IMR-90 (cell line): Measurements from ENCODE around the gene OSBP. TPM values are rescaled to one million over a fixed set of nuclear protein-coding genes. Genes with fewer than 3 reads are reported as not detected.

ENCODE experiments used
- ATAC-seq: fragments of 200-7000 bp; cut with Tn5 transposase; 2 replicates; pipeline ENCODE4 v1.9.1; 2020; ENCODE audit warnings: low read depth, mild to moderate bottlenecking, moderate library complexity
- BruUV-seq: library from RNA; stranded (reverse); fragments of 400-500 nt; replicated peaks from 2 replicates; lab custom pipeline; 2021; lab: Mats Ljungman, UMichigan
- CTCF ChIA-PET: fragments of 300-600 bp; formaldehyde crosslinking; extraction: SDS; loops from one replicate; lab custom pipeline; 2021; ENCODE audit warnings: antibody characterized with exemption; lab: Yijun Ruan, JAX
- POLR2A ChIA-PET: fragments of 300-600 bp; sonication (Branson Sonifier 250); formaldehyde crosslinking; loops from one replicate; lab custom pipeline; 2022; ENCODE audit warnings: antibody characterized with exemption; ENCODE audit not compliant: unreplicated experiment; lab: Charles Lee
- DNase-seq: peaks from one replicate; pipeline ENCODE4 v3.0.0; 2013
- H2AFZ ChIP-seq: replicated peaks from 2 replicates; pipeline ENCODE3; 2013; ENCODE audit warnings: low read length, mild to moderate bottlenecking; ENCODE audit not compliant: poor library complexity
- H2AK5ac ChIP-seq: 2 replicates; pipeline ENCODE4 v1.6.1; 2013; ENCODE audit warnings: low read depth, low read length, inconsistent platforms
- H2AK9ac ChIP-seq: replicated peaks from 2 replicates; pipeline ENCODE3; 2013; ENCODE audit warnings: mild to moderate bottlenecking, low read depth, low read length, moderate library complexity; ENCODE audit not compliant: poor library complexity
- H2BK120ac ChIP-seq: 2 replicates; pipeline ENCODE4 v1.6.1; 2013; ENCODE audit warnings: low read depth, low read length, inconsistent platforms
- H2BK15ac ChIP-seq: 3 replicates; pipeline ENCODE4 v1.6.1; 2013; ENCODE audit warnings: low read depth, low read length, inconsistent platforms
- H2BK20ac ChIP-seq: 2 replicates; pipeline ENCODE4 v1.6.1; 2013; ENCODE audit warnings: low read depth, mild to moderate bottlenecking, inconsistent platforms, low read length, moderate library complexity
- H2BK5ac ChIP-seq: 2 replicates; pipeline ENCODE4 v1.6.1; 2013; ENCODE audit warnings: mild to moderate bottlenecking, low read depth, low read length, inconsistent platforms; ENCODE audit not compliant: poor library complexity, severe bottlenecking
- H3K14ac ChIP-seq: replicated peaks from 2 replicates; pipeline ENCODE4 v1.6.1; 2013; ENCODE audit warnings: low read depth, low read length, inconsistent platforms
- H3K18ac ChIP-seq: 2 replicates; pipeline ENCODE4 v1.6.1; 2013; ENCODE audit warnings: low read depth, low read length, control low read depth
- H3K23ac ChIP-seq: 2 replicates; pipeline ENCODE4 v1.6.1; 2013; ENCODE audit warnings: low read depth, low read length, inconsistent platforms
- H3K27ac ChIP-seq: 2 replicates; pipeline ENCODE4 v1.5.1; 2013; ENCODE audit warnings: mild to moderate bottlenecking, control low read depth, low read length; ENCODE audit not compliant: insufficient read depth
- H3K27me3 ChIP-seq: 2 replicates; pipeline ENCODE4 v1.6.1; 2013; ENCODE audit warnings: low read length; ENCODE audit not compliant: control insufficient read depth, insufficient read depth
- H3K36me3 ChIP-seq: 2 replicates; pipeline ENCODE4 v1.6.1; 2013; ENCODE audit warnings: low read length, mixed read lengths; ENCODE audit not compliant: control insufficient read depth, insufficient read depth
- H3K4ac ChIP-seq: 2 replicates; pipeline ENCODE4 v1.6.1; 2013; ENCODE audit warnings: low read depth, low read length, inconsistent platforms
- H3K4me1 ChIP-seq: 2 replicates; pipeline ENCODE4 v1.6.1; 2013; ENCODE audit warnings: low read length, mixed read lengths; ENCODE audit not compliant: control insufficient read depth, insufficient read depth
- H3K4me2 ChIP-seq: 2 replicates; pipeline ENCODE4 v1.6.1; 2013; ENCODE audit warnings: low read depth, mild to moderate bottlenecking, control low read depth, low read length, moderate library complexity
- H3K4me3 ChIP-seq: 2 replicates; pipeline ENCODE4 v1.5.1; 2013; ENCODE audit warnings: low read depth, mild to moderate bottlenecking, control low read depth, low read length, moderate library complexity; ENCODE audit not compliant: insufficient read depth
- H3K56ac ChIP-seq: 2 replicates; pipeline ENCODE4 v1.6.1; 2013; ENCODE audit warnings: low read length, inconsistent platforms; ENCODE audit not compliant: insufficient read depth; ENCODE audit errors: extremely low read depth
- H3K79me1 ChIP-seq, 2 experiments: 2 replicates each; pipeline ENCODE4 v1.6.1; 2013; ENCODE audit warnings: low read length in 2 of 2, inconsistent platforms in 1 of 2, low read depth in 1 of 2
- H3K9ac ChIP-seq: 2 replicates; pipeline ENCODE4 v1.6.1; 2013; ENCODE audit warnings: low read depth, low read length, control low read depth
- H3K9me1 ChIP-seq: 2 replicates; pipeline ENCODE4 v1.6.1; 2013; ENCODE audit warnings: low read length, inconsistent platforms; ENCODE audit not compliant: insufficient read depth
- H3K9me3 ChIP-seq: 2 replicates; pipeline ENCODE4 v1.6.1; 2013; ENCODE audit warnings: low read length; ENCODE audit not compliant: control insufficient read depth, insufficient read depth
- H4K20me1 ChIP-seq: 2 replicates; pipeline ENCODE4 v1.6.1; 2013; ENCODE audit warnings: low read length, inconsistent platforms; ENCODE audit not compliant: insufficient read depth
- H4K5ac ChIP-seq: 2 replicates; pipeline ENCODE4 v1.6.1; 2013; ENCODE audit warnings: mild to moderate bottlenecking, low read depth, low read length, control low read depth
- H4K8ac ChIP-seq, 2 experiments: 2 replicates each; pipeline ENCODE4 v1.6.1; 2013; ENCODE audit warnings: low read depth in 2 of 2, low read length in 2 of 2, control low read depth in 1 of 2, inconsistent platforms in 1 of 2
- H4K91ac ChIP-seq: 2 replicates; pipeline ENCODE4 v1.6.1; 2013; ENCODE audit warnings: low read depth, low read length, inconsistent platforms; ENCODE audit not compliant: insufficient read depth
- CEBPB ChIP-seq: IDR thresholded peaks from 2 replicates; pipeline ENCODE4 v1.6.1; 2012; ENCODE audit warnings: low read depth, low read length, improper control_type of control experiment
- CHD1 ChIP-seq: IDR thresholded peaks from 2 replicates; pipeline ENCODE4 v1.6.1; 2012; ENCODE audit warnings: low read depth, low read length, improper control_type of control experiment
- CTCF ChIP-seq: conservative IDR thresholded peaks from 2 replicates; pipeline ENCODE4 v1.5.1; 2012; ENCODE audit warnings: mild to moderate bottlenecking, low read depth, low read length, improper control_type of control experiment
- FOS ChIP-seq: fragments of 150-350 bp; IDR thresholded peaks from 2 replicates; pipeline ENCODE4 v1.6.1; 2016; ENCODE audit warnings: low read depth, low read length
- POLR2A ChIP-seq: IDR thresholded peaks from 2 replicates; pipeline ENCODE4 v1.6.1; 2012; ENCODE audit warnings: mild to moderate bottlenecking, low read depth, low read length
- RAD21 ChIP-seq: IDR thresholded peaks from 2 replicates; pipeline ENCODE4 v1.6.1; 2012; ENCODE audit warnings: low read length, improper control_type of control experiment
- RCOR1 ChIP-seq: IDR thresholded peaks from 2 replicates; pipeline ENCODE4 v1.6.1; 2012; ENCODE audit warnings: mild to moderate bottlenecking, low read length, improper control_type of control experiment; ENCODE audit not compliant: insufficient replicate concordance
- SMC3 ChIP-seq: fragments of 150-350 bp; IDR thresholded peaks from 2 replicates; pipeline ENCODE4 v1.6.1; 2016; ENCODE audit warnings: low read depth, mild to moderate bottlenecking, antibody characterized with exemption, low read length, moderate library complexity
- WGBS, 2 experiments: methylation state at CpG; one replicate each; pipeline versions ENCODE4 v1.1.5 to v1.1.7; 2013; ENCODE audit warnings: missing lambda C conversion rate in 2 of 2; ENCODE audit not compliant: insufficient read length in 1 of 2; ENCODE audit errors: extremely low coverage in 2 of 2; 5-methylcytosine and 5-hydroxymethylcytosine counted together
- dilution Hi-C: fragments of 300-500 bp; cut with HindIII; formaldehyde crosslinking; loops from one replicate; pipeline ENCODE4 v1.14.3; 2018; ENCODE audit warnings: low sequenced_read_pairs; ENCODE audit not compliant: unreplicated experiment
- in situ Hi-C: fragments of 300-500 bp; cut with MboI; formaldehyde crosslinking; loops from 3 replicates; pipeline ENCODE4 v1.14.3; 2019; ENCODE audit warnings: low sequenced_read_pairs, inconsistent platforms, mixed read lengths
- intact Hi-C: fragments of 100-400 bp; cut with micrococcal nuclease; formaldehyde crosslinking; loops from 2 replicates; pipeline ENCODE4 v1.10.0; 2022
- polyA plus RNA-seq, 3 experiments: library from polyadenylated mRNA; depleted of rRNA; stranded (reverse); fragments of >200 nt; gene quantifications; 2 replicates each; pipeline ENCODE4 v1.2.3, GENCODE V29; 2012; ENCODE audit warnings: low replicate concordance in 1 of 3
- total RNA-seq: library from RNA; depleted of rRNA; stranded (reverse); fragments of >200 nt; gene quantifications from 2 replicates; pipeline ENCODE4 v1.2.3, GENCODE V29; 2012
- TF ChIP-seq, protein P1 (sequence below): fragments of 150-350 bp; IDR thresholded peaks from 2 replicates; pipeline ENCODE4 v1.6.1; 2016; ENCODE audit warnings: low read depth, mild to moderate bottlenecking, low read length, moderate library complexity, borderline replicate concordance

The OSBP gene
- total and polyA plus RNA-seq, 2 of the 4 experiments (the other 2 are of a cell fraction), result 22.1 to 27.4 TPM

GRCh38 chr11:59551659-59552521 is 63.7 kb downstream of the OSBP start:
- H4K8ac ChIP-seq, result peak overlapping the region in 1 of 2 experiments; percentile 29; a peak in 1 of 4 replicates
- 0 out of 2 replicates have a peak, but pooled peaks cover 3% of the 10 kb centered on the region for H3K4me1 ChIP-seq
- H2BK5ac ChIP-seq, result peak overlapping the region; percentile 83
- H3K36me3 ChIP-seq, result no peaks in the 10 kb centered on the region
- DNase-seq (peak; percentile 90), ATAC-seq (peak; percentile 18)
- 10% methylated on average over 2 of the region's 30 CpGs; no CpG with 5 or more reads in 1 of the 2 experiments for WGBS, 2 experiments
- dilution Hi-C loops, result no loop called here
- intact Hi-C loops, result loop anchor here (1.0 to 10.0 kb wide), 4 partner anchors 14 to 977 kb away; partner anchors contain the start of genes LPXN, PATL1 and ZFP91
- no peaks in the 10 kb centered on the region for H3K9me3 ChIP-seq
- BruUV-seq, result no TSS peak
- ChIA-PET CTCF (no interaction called here), POLR2A (interaction anchor here (1.0 kb wide), 1 partner anchor 9 kb away, joined by 3 read pairs; no protein-coding TSS in a partner anchor)
- peak overlapping the region; percentile 65; the same call in 1 of the 2 replicates for H3K18ac ChIP-seq
- H3K4ac ChIP-seq, result peak overlapping the region; percentile 2; the same call in 1 of the 2 replicates
- H3K27ac ChIP-seq, result peak overlapping the region; percentile 23; the same call in 1 of the 2 replicates
- H2BK120ac ChIP-seq, result peak overlapping the region; percentile 7; the same call in 1 of the 2 replicates
- H4K5ac ChIP-seq, result peak overlapping the region; percentile 68
- H2BK20ac ChIP-seq, result no peak overlapping the region
- in situ Hi-C loops, result loop anchor here (10.0 to 25.0 kb wide), 2 partner anchors 253 to 965 kb away; partner anchors contain the start of genes LPXN and ZFP91
- no peak overlapping the region for H2AK5ac ChIP-seq
- peak overlapping the region; percentile 54 for H3K4me3 ChIP-seq
- 0 out of 2 replicates have a peak overlapping the region, but pooled peaks have one; percentile 14 for H3K14ac ChIP-seq
- no peak overlapping the region for H4K91ac ChIP-seq
- no peak overlapping the region for H3K56ac ChIP-seq
- no peaks in the 10 kb centered on the region for H3K9me1 ChIP-seq
- H2BK15ac ChIP-seq, result no peak overlapping the region
- H3K79me1 ChIP-seq, result no peaks in the 10 kb centered on the region
- peak overlapping the region; percentile 46 for H3K9ac ChIP-seq
- H3K4me2 ChIP-seq, result peak overlapping the region; percentile 82
- H2AK9ac ChIP-seq, result no peak overlapping the region
- no peaks in the 10 kb centered on the region for H3K27me3 ChIP-seq
- peaks cover 10% of the 10 kb centered on the region for H4K20me1 ChIP-seq
- TF ChIP-seq SMC3, result no peak
- TF ChIP-seq POLR2A, result no peak
- TF ChIP-seq CTCF, result no peak
- no peak for TF ChIP-seq RCOR1
- TF ChIP-seq, protein P1, sequence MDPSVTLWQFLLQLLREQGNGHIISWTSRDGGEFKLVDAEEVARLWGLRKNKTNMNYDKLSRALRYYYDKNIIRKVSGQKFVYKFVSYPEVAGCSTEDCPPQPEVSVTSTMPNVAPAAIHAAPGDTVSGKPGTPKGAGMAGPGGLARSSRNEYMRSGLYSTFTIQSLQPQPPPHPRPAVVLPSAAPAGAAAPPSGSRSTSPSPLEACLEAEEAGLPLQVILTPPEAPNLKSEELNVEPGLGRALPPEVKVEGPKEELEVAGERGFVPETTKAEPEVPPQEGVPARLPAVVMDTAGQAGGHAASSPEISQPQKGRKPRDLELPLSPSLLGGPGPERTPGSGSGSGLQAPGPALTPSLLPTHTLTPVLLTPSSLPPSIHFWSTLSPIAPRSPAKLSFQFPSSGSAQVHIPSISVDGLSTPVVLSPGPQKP, result no peak
- peak; percentile 82; the same call in 1 of the 2 replicates for TF ChIP-seq FOS
- TF ChIP-seq RAD21, result no peak
- TF ChIP-seq CEBPB, result peak; percentile 79; the same call in 1 of the 2 replicates
- no peak; the same call in 1 of the 2 replicates for TF ChIP-seq CHD1
- peak overlapping the region; percentile 5 for H2AFZ ChIP-seq
- 0 out of 2 replicates have a peak overlapping the region, but pooled peaks have one; percentile 13 for H3K23ac ChIP-seq
